NCI-H2171 (cell line): Measurements from ENCODE around the gene KIF17.
A peak's percentile ranks its signal among the peaks of the same experiment; 100 is the strongest.

Experiments used
- DNase-seq: peaks from one replicate; lab custom pipeline; 2025; lab: John Stamatoyannopoulos, UW

KIF17 gene

GRCh38 chr1:20660847-20661206 lies 57.0 kb downstream of the KIF17 start:
- DNase-seq: no peak

GRCh38 chr1:20660363-20660762 lies 57.4 kb downstream of the KIF17 start:
- DNase-seq: no peak

GRCh38 chr1:20658166-20658915 lies 59.5 kb downstream of the KIF17 start:
- DNase-seq: no peak

GRCh38 chr1:20657024-20657423 lies 60.8 kb downstream of the KIF17 start:
- DNase-seq: no peak

GRCh38 chr1:20654104-20654690 lies 63.6 kb downstream of the KIF17 start:
- DNase-seq: no peak

- no peak for DNase-seq
Observed at GRCh38 chr1:20652300-20652699, 65.5 kb downstream of the KIF17 start.

- no peak for DNase-seq
Observed at GRCh38 chr1:20648946-20649345, 68.9 kb downstream of the KIF17 start.

- DNase-seq: no peak
Observed at GRCh38 chr1:20648438-20648837, 69.4 kb downstream of the KIF17 start.

- DNase-seq: no peak
Observed at GRCh38 chr1:20645414-20645813, 72.4 kb downstream of the KIF17 start.

- no peak for DNase-seq
Observed at GRCh38 chr1:20644416-20644815, 73.4 kb downstream of the KIF17 start.

GRCh38 chr1:20643080-20643479 lies 74.7 kb downstream of the KIF17 start:
- DNase-seq: no peak

GRCh38 chr1:20641975-20642374 lies 75.8 kb downstream of the KIF17 start:
- DNase-seq: no peak

GRCh38 chr1:20640183-20640597 lies 77.6 kb downstream of the KIF17 start:
- DNase-seq: peak; percentile 14

- no peak for DNase-seq
Observed at GRCh38 chr1:20636785-20637347, 80.9 kb downstream of the KIF17 start.

- no peak for DNase-seq
Observed at GRCh38 chr1:20634594-20635084, 83.2 kb downstream of the KIF17 start.

GRCh38 chr1:20634065-20634593 lies 83.7 kb downstream of the KIF17 start:
- DNase-seq: no peak

- peak; percentile 73 for DNase-seq
Observed at GRCh38 chr1:20633190-20634064, 84.4 kb downstream of the KIF17 start, which contains the start of gene PINK1. Gene PINK1 (plus strand): TSS chr1:20633458. CDS start chr1:20633549, 91 bp downstream.

GRCh38 chr1:20632386-20632785 lies 85.4 kb downstream of the KIF17 start:
- no peak for DNase-seq

GRCh38 chr1:20630729-20631128 lies 87.1 kb downstream of the KIF17 start:
- DNase-seq: no peak

GRCh38 chr1:20626524-20626923 lies 91.3 kb downstream of the KIF17 start:
- no peak for DNase-seq

- DNase-seq: no peak
Observed at GRCh38 chr1:20626098-20626427, 91.7 kb downstream of the KIF17 start.
